PC-3 (cell line): ENCODE data around the gene NUDT6. TPM values are rescaled to one million over a fixed set of nuclear protein-coding genes. Genes with fewer than 3 reads are reported as not detected.

Experiments used
- ATAC-seq: fragments of 200-7000 bp; cut with Tn5 transposase; 2 replicates; pipeline ENCODE4 v1.9.1; 2020; ENCODE audit warnings: mild to moderate bottlenecking, moderate library complexity
- BruUV-seq: library from RNA; stranded (reverse); fragments of 400-500 nt; replicated peaks from 2 replicates; lab custom pipeline; 2021; lab: Mats Ljungman, UMichigan
- CTCF ChIA-PET: fragments of 300-600 bp; sonication (Branson Sonifier 250); formaldehyde crosslinking; loops from one replicate; lab custom pipeline; 2022; ENCODE audit warnings: antibody characterized with exemption; lab: Charles Lee
- POLR2A ChIA-PET: fragments of 300-600 bp; sonication (Branson Sonifier 250); formaldehyde crosslinking; loops from one replicate; lab custom pipeline; 2022; ENCODE audit warnings: antibody characterized with exemption; ENCODE audit not compliant: unreplicated experiment; lab: Charles Lee
- DNase-seq: peaks from one replicate; pipeline ENCODE4 v3.0.0-alpha.2; 2015
- H2AFZ ChIP-seq: fragments of 300-600 bp; sonication (generic); 2 replicates; pipeline ENCODE4 v1.6.0; 2016; ENCODE audit warnings: antibody characterized with exemption, low read length
- H3F3A ChIP-seq: fragments of 300-600 bp; sonication (generic); one replicate; pipeline ENCODE4 v1.6.0; 2017; ENCODE audit warnings: antibody characterized with exemption, low read length, control low read depth, mild to moderate bottlenecking; ENCODE audit not compliant: unreplicated experiment
- H3K27ac ChIP-seq: fragments of 300-600 bp; sonication (generic); 2 replicates; pipeline ENCODE4 v1.5.1; 2016; ENCODE audit warnings: mild to moderate bottlenecking, low read length
- H3K27me3 ChIP-seq: fragments of 300-600 bp; sonication (generic); 2 replicates; pipeline ENCODE4 v1.6.1; 2016; ENCODE audit warnings: low read length, mixed read lengths
- H3K36me3 ChIP-seq: fragments of 300-600 bp; sonication (generic); 2 replicates; pipeline ENCODE4 v1.6.1; 2016; ENCODE audit warnings: low read depth, mixed run types, low read length, mixed read lengths
- H3K4me1 ChIP-seq: fragments of 300-600 bp; sonication (generic); 2 replicates; pipeline ENCODE4 v1.5.1; 2016; ENCODE audit warnings: low read length; ENCODE audit not compliant: insufficient read depth
- H3K4me2 ChIP-seq: fragments of 300-600 bp; sonication (generic); 2 replicates; pipeline ENCODE4 v1.6.0; 2016; ENCODE audit warnings: low read length
- H3K4me3 ChIP-seq: fragments of 300-600 bp; sonication (generic); 2 replicates; pipeline ENCODE4 v1.5.1; 2016; ENCODE audit warnings: mild to moderate bottlenecking, low read length, mixed read lengths
- H3K79me2 ChIP-seq: fragments of 300-600 bp; sonication (generic); 2 replicates; pipeline ENCODE4 v1.6.1; 2017; ENCODE audit warnings: low read length, mixed read lengths
- H3K9ac ChIP-seq: fragments of 300-600 bp; sonication (generic); 2 replicates; pipeline ENCODE4 v1.6.0; 2016; ENCODE audit warnings: mild to moderate bottlenecking, low read length
- H3K9me2 ChIP-seq: fragments of 300-600 bp; sonication (generic); replicated peaks from 2 replicates; pipeline ENCODE4 v1.6.1; 2016; ENCODE audit warnings: mixed run types, low read length, mixed read lengths
- H3K9me3 ChIP-seq: fragments of 300-600 bp; sonication (generic); 2 replicates; pipeline ENCODE4 v1.6.1; 2016; ENCODE audit warnings: low read length, mixed read lengths
- H4K20me1 ChIP-seq: fragments of 300-600 bp; sonication (generic); 2 replicates; pipeline ENCODE4 v1.6.1; 2016; ENCODE audit warnings: low read length, mixed read lengths
- CTCF ChIP-seq: fragments of 300-600 bp; sonication (generic); conservative IDR thresholded peaks from 2 replicates; pipeline ENCODE4 v1.5.1; 2017; ENCODE audit warnings: antibody characterized with exemption, low read depth, mild to moderate bottlenecking, low read length
- EZH2 ChIP-seq: fragments of 300-600 bp; sonication (generic); IDR thresholded peaks from one replicate; pipeline ENCODE4 v1.6.1; 2017; ENCODE audit warnings: antibody characterized with exemption, mild to moderate bottlenecking, low read length; ENCODE audit not compliant: unreplicated experiment
- EZH2phosphoT487 ChIP-seq: fragments of 300-600 bp; sonication (generic); IDR thresholded peaks from 2 replicates; pipeline ENCODE4 v1.6.1; 2018; ENCODE audit warnings: mild to moderate bottlenecking, antibody characterized with exemption, low read length, borderline replicate concordance
- intact Hi-C: fragments of 100-400 bp; cut with micrococcal nuclease; formaldehyde crosslinking; loops from 2 replicates; pipeline ENCODE4 v1.9.0; 2023
- total RNA-seq: library from RNA; depleted of rRNA; stranded (reverse); fragments of >200 nt; gene quantifications from 2 replicates; pipeline ENCODE4 v1.2.3, GENCODE V29; 2014

The NUDT6 gene
- total RNA-seq, 1 experiment from 2014 or later, result 6.9 TPM

GRCh38 chr4:122932763-122933162, 10.4 kb upstream of the NUDT6 start:
- ATAC-seq (no peak), DNase-seq (no peak)
- H3K27ac ChIP-seq, result no peak overlapping the region
- no peaks in the 10 kb centered on the region for H3K27me3 ChIP-seq
- no peaks in the 10 kb centered on the region for H4K20me1 ChIP-seq
- H3K4me3 ChIP-seq, result no peak overlapping the region
- no peaks in the 10 kb centered on the region for H3K4me1 ChIP-seq
- intact Hi-C loops, result loop anchor here (10.0 kb wide), 1 partner anchor 162 kb away; no protein-coding TSS in a partner anchor
- BruUV-seq, result no TSS peak
- peaks cover 18% of the 10 kb centered on the region for H3K36me3 ChIP-seq
- H3K9me3 ChIP-seq, result no peaks in the 10 kb centered on the region
- no peaks in the 10 kb centered on the region for H3K9me2 ChIP-seq
- H2AFZ ChIP-seq, result no peak overlapping the region
- H3K4me2 ChIP-seq, result no peak overlapping the region
- ChIA-PET POLR2A (no interaction called here), CTCF (no interaction called here)
- H3K79me2 ChIP-seq, result peaks cover under 1% of the 10 kb centered on the region; the same call in 1 of the 2 replicates
- H3F3A ChIP-seq, result no peaks in the 10 kb centered on the region
- no peak overlapping the region for H3K9ac ChIP-seq
- TF ChIP-seq CTCF (no peak), EZH2phosphoT487 (no peak), EZH2 (no peak)

- no peak for ATAC-seq
- peaks cover 20% of the 10 kb centered on the region for H3K79me2 ChIP-seq
- peaks cover under 1% of the 10 kb centered on the region; the same call in 1 of the 2 replicates for H3K4me1 ChIP-seq
- H3F3A ChIP-seq, result no peaks in the 10 kb centered on the region
- H3K27me3 ChIP-seq, result no peaks in the 10 kb centered on the region
- H4K20me1 ChIP-seq, result no peaks in the 10 kb centered on the region
- H3K9ac ChIP-seq, result no peak overlapping the region
- no peaks in the 10 kb centered on the region for H3K9me3 ChIP-seq
- no peaks in the 10 kb centered on the region for H3K9me2 ChIP-seq
- H3K27ac ChIP-seq, result no peak overlapping the region
- peak; percentile 56 for DNase-seq
- no TSS peak for BruUV-seq
- no peak overlapping the region for H2AFZ ChIP-seq
- intact Hi-C loops, result loop anchor here (2.0 to 10.0 kb wide), 2 partner anchors 164 to 328 kb away; no protein-coding TSS in a partner anchor
- no peak overlapping the region for H3K4me3 ChIP-seq
- ChIA-PET CTCF (interaction anchor here (0.7 to 1.1 kb wide), 3 partner anchors 8 to 352 kb away, joined by 3 to 5 read pairs (median 4); no protein-coding TSS in a partner anchor), POLR2A (no interaction called here)
- H3K36me3 ChIP-seq, result peaks cover 12% of the 10 kb centered on the region
- no peak overlapping the region for H3K4me2 ChIP-seq
- TF ChIP-seq CTCF (peak; percentile 63), EZH2phosphoT487 (no peak), EZH2 (no peak)
These were observed 8.5 kb upstream of the NUDT6 start for GRCh38 chr4:122930862-122931261.

- no peak overlapping the region for H2AFZ ChIP-seq
- TF ChIP-seq CTCF, result no peak
- no peak for TF ChIP-seq EZH2phosphoT487
- TF ChIP-seq EZH2, result no peak
- H3K9me2 ChIP-seq, result no peaks in the 10 kb centered on the region
- POLR2A ChIA-PET, result no interaction called here
- no peak overlapping the region for H3K9ac ChIP-seq
- CTCF ChIA-PET, result no interaction called here
- no TSS peak for BruUV-seq
- intact Hi-C loops, result no loop called here
- peaks cover 39% of the 10 kb centered on the region for H3K79me2 ChIP-seq
- H3K4me3 ChIP-seq, result no peak overlapping the region
- H4K20me1 ChIP-seq, result no peaks in the 10 kb centered on the region; the same call in 1 of the 2 replicates
- no peak overlapping the region for H3K27ac ChIP-seq
- ATAC-seq (peak; percentile 31; the same call in 1 of the 2 replicates), DNase-seq (peak; percentile 4)
- no peaks in the 10 kb centered on the region for H3F3A ChIP-seq
- no peaks in the 10 kb centered on the region for H3K27me3 ChIP-seq
- H3K9me3 ChIP-seq, result no peaks in the 10 kb centered on the region
- H3K36me3 ChIP-seq, result peaks cover 3% of the 10 kb centered on the region; the same call in 1 of the 2 replicates
- no peak overlapping the region for H3K4me2 ChIP-seq
- peaks cover 11% of the 10 kb centered on the region for H3K4me1 ChIP-seq
These were observed 6.5 kb upstream of the NUDT6 start for GRCh38 chr4:122928930-122929329.
